ENCODE measurements around the gene C1QB.
"Not testable (repeated sequence)": the region's sequence is repeated elsewhere in the genome, so short reads cannot be mapped to it uniquely, and the experiment has no call there.

Gene C1QB

DNA sequence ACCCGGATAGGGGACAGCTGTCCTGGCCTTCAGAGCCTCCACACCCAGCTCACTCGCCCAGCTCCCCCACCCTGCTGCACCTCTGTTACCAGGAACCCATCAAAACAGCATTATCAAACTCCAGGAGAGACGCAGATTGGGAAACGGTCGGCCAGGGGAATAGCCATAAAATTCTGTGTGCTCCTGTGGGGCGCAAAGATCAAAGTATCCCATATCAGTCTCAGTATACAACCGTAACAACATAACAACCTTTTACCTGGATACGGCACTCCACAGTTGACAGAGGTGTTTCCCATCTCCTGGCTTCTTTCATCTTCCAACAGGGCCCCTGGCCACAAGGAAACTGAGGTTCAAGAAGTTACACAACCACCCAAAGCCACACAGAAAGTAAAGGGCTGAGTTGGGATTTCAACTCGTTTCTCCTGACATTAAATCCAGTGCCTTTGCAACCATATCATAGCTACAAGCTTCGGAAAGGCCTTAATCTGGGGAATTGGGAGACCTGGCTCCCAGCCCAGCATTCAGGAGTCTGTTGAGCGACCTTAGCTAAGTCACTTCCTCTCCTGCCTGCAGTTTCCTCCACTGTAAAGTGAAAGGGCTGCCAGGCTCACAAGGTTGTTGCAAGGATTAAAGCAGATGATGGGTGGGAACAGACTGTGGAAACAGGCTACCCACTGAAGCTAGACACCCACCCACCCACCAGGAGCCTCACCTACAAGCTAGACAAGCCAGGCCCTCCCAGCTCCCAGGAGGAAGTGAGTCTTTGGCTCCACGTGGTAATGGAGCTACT lies 49.5 kb downstream of the C1QB start:
- no peak for DNase-seq

DNA sequence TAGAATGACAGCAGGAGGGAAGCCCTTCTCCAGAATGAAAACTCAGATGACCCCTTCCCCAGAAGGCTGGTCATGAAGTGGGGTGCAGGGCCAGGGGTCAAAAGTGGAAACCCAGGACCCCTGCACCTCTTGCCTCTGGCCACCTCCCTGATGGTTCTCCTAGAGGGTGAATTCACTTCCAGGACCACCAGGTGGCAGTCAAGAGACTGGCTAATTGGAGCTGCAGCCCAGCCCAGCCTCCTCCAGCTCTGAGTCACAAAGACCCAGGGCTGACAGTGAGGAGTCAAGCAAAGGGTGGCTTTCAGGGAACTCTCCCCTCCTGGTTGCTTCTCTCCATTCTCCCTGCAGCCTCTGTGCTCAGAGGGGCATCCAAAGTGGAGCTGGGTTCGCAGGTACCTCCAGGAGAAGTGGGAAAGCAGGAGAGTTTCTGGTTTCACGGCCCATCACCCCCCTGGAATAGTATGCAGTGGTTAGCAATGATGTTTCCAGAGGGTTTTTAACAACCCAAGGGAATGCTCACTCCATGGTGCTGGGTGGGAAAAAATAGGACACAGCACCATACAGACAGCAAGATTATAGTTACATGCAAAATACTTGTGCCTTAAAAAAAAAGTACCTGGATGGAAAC lies 51.5 kb downstream of the C1QB start:
- DNase-seq, result peak; percentile 79 to 87

DNA sequence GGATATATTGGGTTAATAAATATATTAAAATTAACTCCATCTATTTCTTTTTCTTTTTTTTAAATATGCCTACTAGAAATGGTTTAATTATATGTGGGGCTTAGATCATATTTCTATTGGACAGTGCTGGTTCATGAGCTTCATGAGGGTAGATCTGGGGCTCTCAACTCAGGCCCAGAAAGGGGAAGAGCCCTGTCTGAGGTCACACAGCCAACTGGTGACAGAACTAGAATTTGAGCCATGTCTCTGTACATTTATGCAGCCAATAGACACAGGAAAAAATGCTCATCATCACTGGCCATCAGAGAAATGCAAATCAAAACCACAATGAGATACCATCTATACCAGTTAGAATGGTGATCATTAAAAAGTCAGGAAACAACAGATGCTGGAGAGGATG lies 52.5 kb downstream of the C1QB start:
- DNase-seq, result no peak

DNA sequence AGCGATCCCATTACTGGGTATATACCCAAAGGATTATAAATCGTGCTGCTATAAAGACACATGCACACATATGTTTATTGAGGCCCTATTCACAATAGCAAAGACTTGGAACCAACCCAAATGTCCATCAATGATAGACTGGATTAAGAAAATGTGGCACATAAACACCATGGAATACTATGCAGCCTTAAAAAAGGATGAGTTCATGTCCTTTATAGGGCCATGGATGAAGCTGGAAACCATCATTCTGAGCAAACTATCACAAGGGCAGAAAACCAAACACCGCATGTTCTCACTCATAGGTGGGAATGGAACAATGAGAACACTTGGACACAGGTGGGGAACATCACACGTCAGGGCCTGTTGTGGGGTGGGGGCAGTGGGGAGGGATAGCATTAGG lies 53.1 kb downstream of the C1QB start:
- DNase-seq, result not testable (repeated sequence)

DNA sequence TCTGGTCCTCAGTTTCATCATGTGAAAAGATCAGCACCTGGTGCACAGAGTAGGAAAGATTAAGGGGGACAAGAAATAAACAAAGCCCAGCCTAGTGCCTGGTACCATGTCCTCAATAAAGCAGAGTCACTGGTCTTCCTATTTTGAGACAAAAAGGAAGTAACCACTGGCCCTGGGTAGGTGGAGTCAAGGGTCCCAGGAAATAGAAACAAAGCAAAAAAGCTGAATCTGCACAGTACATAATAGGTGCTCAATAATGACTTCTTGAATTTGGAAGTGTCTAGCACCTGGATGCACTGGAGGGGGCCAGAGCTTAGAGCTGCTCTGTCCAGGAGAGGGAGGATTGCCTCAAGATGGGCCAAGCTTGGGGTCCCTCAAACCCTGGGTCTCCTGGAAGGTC lies 55.7 kb downstream of the C1QB start:
- DNase-seq, result no peak

DNA sequence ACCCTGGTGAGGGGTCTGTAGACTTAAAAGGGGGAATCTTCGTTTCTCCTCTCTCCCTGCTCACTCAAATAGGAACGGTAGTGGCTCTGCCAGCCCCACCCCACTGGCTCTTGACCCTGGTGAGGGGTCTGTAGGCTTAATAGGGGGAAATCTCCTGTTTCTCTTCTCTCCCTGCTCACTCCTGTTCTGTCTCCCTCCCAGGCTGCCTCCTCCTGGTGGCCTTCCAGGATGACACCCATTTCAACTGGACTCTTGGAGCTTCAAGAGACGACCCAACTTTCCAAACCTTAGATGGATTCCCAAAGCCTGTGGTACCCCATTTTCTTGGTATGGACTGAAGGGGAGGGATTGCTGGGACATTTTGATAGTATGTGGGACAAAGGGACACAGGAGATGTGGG lies 56.2 kb downstream of the C1QB start:
- DNase-seq, result no peak

DNA sequence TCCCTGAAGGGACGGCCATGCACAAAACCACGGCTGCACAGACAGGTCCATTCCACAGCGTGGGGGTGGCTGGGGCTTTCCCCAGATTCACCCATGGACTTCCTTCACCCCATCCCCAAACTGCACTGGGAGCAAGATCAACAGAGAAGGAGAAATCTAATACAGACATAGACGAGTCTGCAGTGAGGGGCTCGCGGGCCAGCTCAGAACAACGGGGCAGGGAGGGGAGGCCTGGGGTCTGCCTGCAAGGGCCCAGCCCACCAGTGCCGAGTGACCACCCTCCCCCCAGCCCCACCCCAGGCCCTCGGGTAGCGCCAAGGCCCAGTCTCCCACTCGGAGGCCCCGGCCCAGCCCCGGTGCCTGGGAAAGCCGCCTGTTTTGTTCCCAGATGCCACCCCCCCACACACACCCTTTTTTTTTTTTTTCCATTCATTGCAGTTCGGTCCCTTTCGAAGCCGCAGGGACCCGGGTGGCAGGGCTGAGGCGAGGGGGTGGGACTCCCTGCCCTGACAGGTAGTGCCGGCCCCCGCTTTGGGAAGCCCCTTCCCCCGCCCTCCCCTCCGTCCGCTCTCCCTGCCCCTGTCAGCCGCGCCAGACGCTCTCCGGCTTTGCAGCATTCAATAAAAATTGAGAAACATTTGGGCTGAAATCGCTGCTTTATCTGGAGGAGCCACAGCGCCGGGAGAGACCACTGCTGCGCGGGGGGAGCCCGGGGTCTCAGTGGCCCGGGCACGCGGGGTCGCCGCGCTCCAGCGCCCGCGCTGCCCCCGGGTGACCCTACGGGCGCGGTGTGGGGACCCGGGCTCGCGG lies 57.1 kb downstream of the C1QB start:
- peak; percentile 39 to 47 for DNase-seq

DNA sequence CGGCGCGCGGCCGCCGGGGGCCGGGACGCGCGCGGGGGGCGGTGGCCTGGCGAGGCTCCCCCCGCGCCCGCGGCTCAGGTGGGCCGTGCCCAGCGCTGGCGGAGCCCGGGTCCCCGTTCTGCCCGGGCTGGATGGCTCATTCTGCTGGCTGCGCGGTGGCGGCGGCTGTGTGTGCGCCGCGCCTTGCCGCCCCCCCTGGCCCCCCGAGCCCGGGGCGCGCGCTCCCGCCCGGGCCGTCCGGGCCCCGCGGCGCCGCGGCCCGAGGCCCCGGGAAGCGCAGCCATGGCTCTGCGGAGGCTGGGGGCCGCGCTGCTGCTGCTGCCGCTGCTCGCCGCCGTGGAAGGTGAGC lies 57.6 kb downstream of the C1QB start, which contains the start of gene EPHB2:
EPHB2 (plus strand) TSS at position 139 of the 349 bp plus-strand sequence; CDS start at position 283, 144 bp downstream.
- DNase-seq, result peak; percentile 27 to 45

DNA sequence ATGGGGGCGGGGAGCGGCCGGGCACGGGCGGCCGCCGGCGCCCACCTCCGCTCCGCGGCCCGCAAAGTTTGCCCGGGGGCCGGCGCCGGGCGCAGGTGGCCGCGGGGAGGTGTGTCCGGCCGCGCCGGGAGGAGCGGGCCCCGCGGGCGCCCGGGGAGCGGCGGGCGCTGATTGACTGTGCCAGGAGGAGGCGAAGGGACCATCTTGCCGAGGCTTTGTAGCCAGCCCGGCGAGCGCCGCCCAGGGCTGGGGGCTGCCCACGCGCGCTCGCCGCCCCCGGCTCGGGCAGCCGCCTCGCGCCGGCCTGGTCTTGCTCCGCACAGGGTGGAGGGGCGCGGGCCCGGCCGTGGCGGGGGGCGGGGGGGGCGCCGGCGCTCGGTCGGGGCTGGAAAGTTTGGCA lies 58.0 kb downstream of the C1QB start:
- no peak for DNase-seq

Measured in stimulated activated CD4-positive, alpha-beta T cell treated with anti-CD3 and anti-CD28 coated beads, Interleukin-2, amount 100 ng/mL, for 24 hours (primary cell).